Right cardiac atrium (tissue), 5 donors: ENCODE results near the gene RPS27L. TPM values are rescaled to one million over a fixed set of nuclear protein-coding genes. Genes with fewer than 3 reads are reported as not detected.

Experiments used
- ATAC-seq, 2 donors: fragments of 200-7000 bp; cut with Tn5 transposase; one replicate each; pipeline versions ENCODE4 v1.8.0 to v1.9.1; 2020; ENCODE audit warnings: moderate library complexity in 2 of 2, mild to moderate bottlenecking in 1 of 2
- DNase-seq, 3 donors: peaks; one replicate each; pipeline ENCODE4 v3.0.0-alpha.2; 2020
- H3K27ac ChIP-seq: one replicate; pipeline ENCODE4 v1.5.1; 2013; ENCODE audit warnings: mild to moderate bottlenecking, low read length, control low read depth, moderate library complexity
- H3K27me3 ChIP-seq: one replicate; pipeline ENCODE4 v1.6.1; 2013; ENCODE audit not compliant: control insufficient read depth, insufficient read depth
- H3K4me1 ChIP-seq: one replicate; pipeline ENCODE4 v1.6.1; 2013; ENCODE audit warnings: low read length; ENCODE audit not compliant: control insufficient read depth, insufficient read depth
- H3K4me3 ChIP-seq: one replicate; pipeline ENCODE4 v1.5.1; 2013; ENCODE audit warnings: low read length, control low read depth
- H3K9me3 ChIP-seq: one replicate; pipeline ENCODE4 v1.6.1; 2013; ENCODE audit warnings: low read length; ENCODE audit not compliant: control insufficient read depth
- WGBS: extraction: QIAGEN DNeasy Blood & Tissue Kit; methylation state at CpG from one replicate; pipeline ENCODE4 v1.1.7; 2013; 5-methylcytosine and 5-hydroxymethylcytosine counted together
- intact Hi-C, 4 donors: fragments of 100-400 bp; cut with DNase I; formaldehyde crosslinking; loops; one replicate each; pipeline versions ENCODE4 v1.11.0 to v1.14.0; 2022 to 2023
- polyA plus RNA-seq: library from polyadenylated mRNA; stranded (reverse); fragments of 200-250 nt; gene quantifications from one replicate; pipeline ENCODE4 v1.2.3, GENCODE V29; 2013
- total RNA-seq, 4 donors: library from RNA; stranded (reverse); fragmentation: NEBNext Ultra II Directional; extraction: Animal tissue kit (Norgen Biotek cat#: 25700); gene quantifications; one replicate each; pipeline ENCODE4 v1.2.1, GENCODE V29; 2021
- donor health status: healthy with polysubstance abuse.
- donor health status: DM: no; HTN: yes; CAD: no.
- donor health status: DM: no; HTN: no; CAD: no.
- donor health status: DM: no; HTN: yes; CAD: no; lungs with severe emphysema.
- donor health status: DM: yes; HTN: yes; CAD: no.

Gene RPS27L
- total and polyA plus RNA-seq, 5 donors: 142 to 188 (median 163) TPM

DNA sequence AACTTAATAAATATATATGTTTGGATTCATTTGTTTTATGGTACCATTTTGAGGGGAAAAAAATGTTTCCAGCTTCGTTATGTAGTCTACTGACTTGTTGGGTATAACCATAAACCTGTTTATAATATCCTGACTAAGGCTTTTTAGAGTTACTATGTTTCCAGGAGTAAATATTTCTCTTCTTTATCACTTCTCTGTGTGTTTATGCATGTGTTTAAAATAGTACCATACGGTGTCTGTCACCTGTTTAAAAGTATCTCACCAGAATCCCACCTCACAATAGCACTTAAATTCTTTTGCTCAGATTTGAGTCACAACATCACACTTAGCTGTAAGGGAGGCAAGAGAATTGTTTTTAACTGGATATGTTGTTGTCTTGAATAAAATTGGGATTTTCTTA lies 20.5 kb downstream of the RPS27L start:
- Histone ChIP-seq H3K27ac (no peak overlapping the region), H3K27me3 (no peaks in the 10 kb centered on the region), H3K9me3 (no peaks in the 10 kb centered on the region), H3K4me3 (no peak overlapping the region), H3K4me1 (peaks cover 1% of the 10 kb centered on the region)
- DNase-seq (no peak), ATAC-seq (no peak)
- intact Hi-C loops: no loop called here
- WGBS: 89% methylated on average over 2 of the region's 2 CpGs

DNA sequence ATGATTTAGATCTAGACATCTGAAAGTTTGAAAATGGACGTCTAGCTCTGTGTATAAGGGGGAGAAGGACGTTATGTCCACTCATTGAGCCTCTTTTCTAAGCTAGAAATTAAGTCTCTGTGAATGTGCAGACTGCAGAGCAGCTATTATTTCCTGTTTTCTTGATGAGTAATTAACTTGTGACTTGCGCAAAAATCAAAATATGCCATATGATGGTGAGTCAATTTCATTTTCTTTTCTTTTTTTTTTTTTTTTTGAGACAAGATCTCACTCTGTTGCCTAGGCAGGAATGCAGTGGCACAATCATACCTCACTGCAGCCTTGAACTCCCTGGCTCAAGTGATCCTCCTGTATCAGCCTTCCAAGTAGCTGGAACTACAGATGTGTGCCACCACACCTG lies 21.5 kb downstream of the RPS27L start:
- DNase-seq (no peak), ATAC-seq (peak in 1 of 2 donors; percentile 19)
- Histone ChIP-seq H3K27me3 (no peaks in the 10 kb centered on the region), H3K27ac (no peak overlapping the region), H3K4me3 (no peak overlapping the region), H3K4me1 (peaks cover 1% of the 10 kb centered on the region), H3K9me3 (no peaks in the 10 kb centered on the region)
- 66% methylated on average over 3 of the region's 3 CpGs for WGBS
- intact Hi-C loops: no loop called here

GRCh38 chr15:63135281-63135680 lies 22.0 kb downstream of the RPS27L start:
- Histone ChIP-seq H3K4me3 (no peak overlapping the region), H3K9me3 (no peaks in the 10 kb centered on the region), H3K27me3 (no peaks in the 10 kb centered on the region), H3K4me1 (peaks cover 1% of the 10 kb centered on the region), H3K27ac (no peak overlapping the region)
- 92% methylated on average over 5 of the region's 5 CpGs for WGBS
- no peak for ATAC-seq
- intact Hi-C loops: no loop called here
- DNase-seq: no peak

GRCh38 chr15:63134245-63134985 lies 22.9 kb downstream of the RPS27L start:
- H3K27ac ChIP-seq: no peak overlapping the region
- DNase-seq (no peak), ATAC-seq (no peak)
- peaks cover 1% of the 10 kb centered on the region for H3K4me1 ChIP-seq
- H3K9me3 ChIP-seq: no peaks in the 10 kb centered on the region
- intact Hi-C loops: no loop called here
- WGBS: 97% methylated on average over 2 of the region's 2 CpGs
- no peak overlapping the region for H3K4me3 ChIP-seq
- no peaks in the 10 kb centered on the region for H3K27me3 ChIP-seq

GRCh38 chr15:63133786-63134185 lies 23.5 kb downstream of the RPS27L start:
- DNase-seq: no peak
- ATAC-seq: no peak
- 63% methylated on average over 1 of the region's 1 CpG for WGBS
- no peak overlapping the region for H3K4me3 ChIP-seq
- H3K9me3 ChIP-seq: no peaks in the 10 kb centered on the region
- no peak overlapping the region for H3K27ac ChIP-seq
- peaks cover 1% of the 10 kb centered on the region for H3K4me1 ChIP-seq
- intact Hi-C loops: no loop called here
- no peaks in the 10 kb centered on the region for H3K27me3 ChIP-seq

DNA sequence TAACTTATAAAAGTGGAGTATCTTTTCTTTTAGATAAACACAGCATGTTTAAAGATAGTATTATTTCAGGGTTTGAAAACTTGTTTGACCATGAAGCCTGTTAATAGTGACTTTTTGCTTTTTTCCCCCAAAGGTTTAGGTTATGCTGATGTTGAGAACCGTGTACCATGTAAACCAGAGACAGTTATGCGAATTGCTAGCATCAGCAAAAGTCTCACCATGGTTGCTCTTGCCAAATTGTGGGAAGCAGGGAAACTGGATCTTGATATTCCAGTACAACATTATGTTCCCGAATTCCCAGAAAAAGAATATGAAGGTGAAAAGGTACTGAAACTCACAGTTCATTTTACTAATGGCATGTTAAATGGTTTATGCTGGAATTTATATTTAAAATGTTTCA lies 30.6 kb downstream of the RPS27L start:
- H3K9me3 ChIP-seq: no peaks in the 10 kb centered on the region
- no peaks in the 10 kb centered on the region for H3K4me1 ChIP-seq
- H3K27ac ChIP-seq: no peak overlapping the region
- 85% methylated on average over 3 of the region's 3 CpGs for WGBS
- intact Hi-C loops: no loop called here
- H3K4me3 ChIP-seq: no peak overlapping the region
- DNase-seq (no peak), ATAC-seq (no peak)
- no peaks in the 10 kb centered on the region for H3K27me3 ChIP-seq

GRCh38 chr15:63124506-63124905 lies 32.8 kb downstream of the RPS27L start:
- no peak for ATAC-seq
- DNase-seq: no peak
- H3K4me1 ChIP-seq: no peaks in the 10 kb centered on the region
- no peaks in the 10 kb centered on the region for H3K9me3 ChIP-seq
- no peaks in the 10 kb centered on the region for H3K27me3 ChIP-seq
- H3K27ac ChIP-seq: no peak overlapping the region
- 97% methylated on average over 9 of the region's 9 CpGs for WGBS
- intact Hi-C loops: no loop called here
- no peak overlapping the region for H3K4me3 ChIP-seq

GRCh38 chr15:63122002-63122875 lies 35.0 kb downstream of the RPS27L start:
- H3K4me3 ChIP-seq: peak overlapping the region; percentile 95
- no peaks in the 10 kb centered on the region for H3K9me3 ChIP-seq
- 1% methylated on average over 59 of the region's 59 CpGs for WGBS
- no peaks in the 10 kb centered on the region for H3K4me1 ChIP-seq
- H3K27ac ChIP-seq: peak overlapping the region; percentile 97
- DNase-seq (peak; percentile 87 to 94 (median 93)), ATAC-seq (peak; percentile 98)
- no peaks in the 10 kb centered on the region for H3K27me3 ChIP-seq
- intact Hi-C loops: no loop called here

DNA sequence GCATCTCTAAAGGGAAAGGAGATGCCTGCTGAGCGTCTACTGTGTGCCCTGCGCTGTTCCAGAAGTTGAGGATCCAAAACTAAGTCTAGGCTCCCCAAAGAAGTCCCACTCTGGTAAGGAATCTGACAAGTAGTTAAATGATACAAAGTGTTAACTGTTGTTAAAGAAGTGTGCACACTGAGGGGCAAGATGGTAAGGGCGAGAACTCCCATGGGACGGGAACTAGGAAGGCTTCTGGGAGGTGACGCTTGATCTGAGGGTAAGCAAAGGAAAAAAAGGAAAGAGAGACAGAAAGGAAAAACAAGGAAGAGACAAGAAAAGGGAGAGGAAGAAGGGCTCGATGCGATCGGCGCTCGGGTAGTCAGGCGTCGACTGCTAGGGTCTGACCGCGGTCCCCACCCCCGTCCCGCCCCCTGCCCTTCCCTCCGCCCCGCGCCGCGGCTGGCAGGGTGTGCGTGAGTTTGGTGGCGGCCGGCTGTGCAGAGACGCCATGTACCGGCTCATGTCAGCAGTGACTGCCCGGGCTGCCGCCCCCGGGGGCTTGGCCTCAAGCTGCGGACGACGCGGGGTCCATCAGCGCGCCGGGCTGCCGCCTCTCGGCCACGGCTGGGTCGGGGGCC lies 35.8 kb downstream of the RPS27L start, which contains the start of gene LACTB:
LACTB (plus strand) TSS at position 480 of the 620 bp plus-strand sequence; CDS start at position 491, 11 bp downstream.
- Histone ChIP-seq H3K9me3 (no peaks in the 10 kb centered on the region), H3K27me3 (no peaks in the 10 kb centered on the region), H3K4me1 (no peaks in the 10 kb centered on the region), H3K4me3 (peak within 1 kb of the TSS; percentile 95), H3K27ac (peak within 1 kb of the TSS; percentile 97)
- intact Hi-C loops: no loop called here
- peak; percentile 88 to 96 (median 95) for DNase-seq
- ATAC-seq: peak; percentile 94 to 97
- 2% methylated on average over 40 of the region's 40 CpGs for WGBS

GRCh38 chr15:63118854-63119253 lies 38.4 kb downstream of the RPS27L start:
- no peaks in the 10 kb centered on the region for H3K9me3 ChIP-seq
- H3K4me1 ChIP-seq: no peaks in the 10 kb centered on the region
- intact Hi-C loops: no loop called here
- H3K4me3 ChIP-seq: no peak overlapping the region
- 84% methylated on average over 3 of the region's 3 CpGs for WGBS
- DNase-seq (no peak), ATAC-seq (no peak)
- H3K27me3 ChIP-seq: no peaks in the 10 kb centered on the region
- H3K27ac ChIP-seq: no peak overlapping the region

DNA sequence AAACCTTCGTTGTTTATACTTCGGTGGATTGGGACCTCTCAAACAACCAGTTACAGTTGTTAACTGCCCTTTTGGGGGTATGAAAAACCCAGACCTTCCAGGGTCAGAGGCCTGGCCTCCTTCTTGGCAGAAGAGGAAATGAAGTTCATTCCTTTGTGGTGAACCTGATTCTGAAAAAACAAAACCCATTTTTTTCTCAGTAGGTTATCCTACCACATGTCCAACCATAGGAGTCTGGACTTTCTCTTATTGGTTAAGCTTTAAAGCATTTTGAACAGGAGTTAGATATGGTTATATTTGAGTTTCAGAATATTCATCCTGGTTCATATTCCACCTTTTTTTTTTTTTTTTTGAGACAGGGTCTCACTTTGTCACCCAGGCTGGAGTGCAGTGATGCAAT lies 42.8 kb downstream of the RPS27L start:
- no peak for ATAC-seq
- no peaks in the 10 kb centered on the region for H3K4me1 ChIP-seq
- H3K27ac ChIP-seq: no peak overlapping the region
- no peaks in the 10 kb centered on the region for H3K9me3 ChIP-seq
- H3K27me3 ChIP-seq: no peaks in the 10 kb centered on the region
- whole genome bisulfite sequencing: 72% methylated on average over 2 of the region's 2 CpGs
- no peak for DNase-seq
- intact Hi-C loops: no loop called here
- no peak overlapping the region for H3K4me3 ChIP-seq
